ENCODE results near the gene SLC7A1. TPM values are rescaled to one million over a fixed set of nuclear protein-coding genes. Genes with fewer than 3 reads are reported as not detected.

The SLC7A1 gene
- polyA plus RNA-seq, 1 donor, result 8.7 TPM

DNA sequence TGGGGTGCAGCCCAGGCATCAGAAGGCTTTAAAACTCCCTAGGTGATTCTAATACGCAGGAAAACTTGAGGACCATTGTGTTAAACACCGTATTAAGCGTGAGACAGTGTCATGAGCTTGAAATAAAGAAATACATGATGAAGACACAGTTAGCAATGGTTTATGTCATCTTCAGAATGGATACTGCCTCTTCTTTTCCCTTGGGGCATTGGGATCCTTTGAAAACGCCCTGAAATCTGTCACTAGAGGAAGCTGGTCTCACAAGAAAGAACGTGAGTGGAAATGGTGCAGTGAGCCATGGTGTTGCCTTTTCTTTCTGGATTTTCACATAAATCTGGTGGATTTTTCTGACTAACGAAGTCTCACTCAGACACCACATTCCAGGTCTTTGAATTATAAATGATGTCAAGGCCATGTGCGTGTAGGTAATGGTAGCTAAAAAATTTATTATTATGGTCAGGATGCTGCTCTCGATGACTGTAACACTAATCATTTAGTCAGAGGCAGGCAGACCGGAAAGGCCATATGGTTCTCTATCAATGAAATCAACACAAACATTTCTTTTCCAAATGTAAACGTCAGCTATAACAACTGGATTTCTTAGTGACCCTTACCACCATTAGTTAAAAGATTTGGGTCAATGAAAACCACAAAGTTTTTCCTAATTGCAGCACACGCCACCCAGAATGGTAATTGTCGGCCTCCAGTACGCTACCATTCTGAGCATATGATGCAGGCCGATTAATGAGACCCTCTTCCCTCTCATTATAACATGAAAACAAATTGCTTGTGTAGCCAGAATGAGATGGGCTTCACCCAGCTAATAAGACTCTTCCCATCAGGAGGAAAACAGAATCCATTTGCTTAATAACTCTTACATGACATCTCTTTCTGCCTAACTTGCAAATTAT lies 105.6 kb downstream of the SLC7A1 start:
- no peak for DNase-seq (ENCODE audit: low read depth)

DNA sequence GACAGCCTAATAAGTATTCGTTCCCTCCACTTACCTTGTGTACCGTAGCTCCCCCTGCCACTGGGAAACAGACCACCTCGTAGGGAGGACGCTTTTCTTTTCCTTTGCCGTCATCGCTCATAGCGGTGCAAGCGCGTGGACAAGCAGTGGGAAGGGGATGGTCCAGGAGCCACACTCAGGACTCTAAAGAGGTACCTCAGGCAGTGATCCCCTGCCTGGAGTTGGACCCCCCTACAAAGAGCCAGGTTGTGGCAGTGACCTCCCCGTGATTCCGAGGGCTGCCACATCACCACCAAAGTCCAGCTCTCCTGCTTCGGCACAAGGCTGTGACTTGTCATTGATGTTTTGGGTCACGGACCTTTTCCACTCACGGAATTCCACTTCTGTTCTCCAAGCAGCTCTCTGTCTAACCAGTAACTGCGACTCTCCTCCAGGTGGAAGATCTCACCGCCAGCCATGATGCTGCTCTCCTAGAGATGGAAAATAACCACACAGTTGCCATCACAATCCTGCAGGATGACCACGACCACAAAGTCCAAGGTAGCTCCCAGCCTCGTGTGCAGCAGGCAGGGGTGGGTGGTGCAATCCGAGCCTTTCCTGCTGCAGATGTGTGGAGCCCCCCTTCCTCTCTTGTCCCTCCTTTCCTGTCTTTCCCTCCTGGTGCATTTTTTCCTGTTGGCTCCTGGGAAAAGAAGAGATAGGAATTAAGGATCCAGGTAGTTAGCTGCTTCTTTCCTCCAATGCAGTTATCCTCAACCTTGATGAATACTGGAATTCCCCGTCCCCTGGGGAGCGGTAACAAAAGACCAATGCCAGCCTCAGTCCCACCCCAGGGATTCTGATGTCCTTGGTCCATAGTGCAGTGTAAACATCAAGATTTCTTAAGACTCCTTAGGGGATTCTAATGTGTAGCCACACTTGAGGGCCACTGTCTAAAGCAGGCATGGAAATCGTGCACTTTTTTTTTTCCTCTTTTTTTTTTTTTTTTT lies 107.7 kb downstream of the SLC7A1 start:
- no peak for DNase-seq (ENCODE audit: low read depth)

DNA sequence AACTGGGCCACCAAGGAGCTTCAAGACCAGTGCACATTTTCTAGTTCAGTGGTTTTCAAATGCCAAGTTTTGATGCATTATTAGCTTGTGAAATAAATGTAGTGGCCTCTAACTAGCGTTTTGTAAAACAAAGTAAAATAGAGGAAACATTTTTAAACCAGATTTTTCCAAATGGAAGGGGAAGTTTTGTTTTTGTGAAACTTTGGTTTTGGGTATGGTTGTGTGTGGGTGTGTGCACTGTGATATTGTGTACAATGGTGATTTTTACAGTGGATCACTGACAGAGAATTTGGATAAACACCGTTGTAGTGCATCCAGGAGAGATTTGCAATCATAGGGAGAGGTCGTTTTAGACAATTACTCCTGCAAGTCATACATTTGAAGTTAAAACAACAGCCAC lies 108.9 kb downstream of the SLC7A1 start:
- no peak for DNase-seq (ENCODE audit: low read depth)

GRCh38 chr13:29484796-29485195 lies 110.7 kb downstream of the SLC7A1 start:
- no peak for DNase-seq (ENCODE audit: low read depth)

DNA sequence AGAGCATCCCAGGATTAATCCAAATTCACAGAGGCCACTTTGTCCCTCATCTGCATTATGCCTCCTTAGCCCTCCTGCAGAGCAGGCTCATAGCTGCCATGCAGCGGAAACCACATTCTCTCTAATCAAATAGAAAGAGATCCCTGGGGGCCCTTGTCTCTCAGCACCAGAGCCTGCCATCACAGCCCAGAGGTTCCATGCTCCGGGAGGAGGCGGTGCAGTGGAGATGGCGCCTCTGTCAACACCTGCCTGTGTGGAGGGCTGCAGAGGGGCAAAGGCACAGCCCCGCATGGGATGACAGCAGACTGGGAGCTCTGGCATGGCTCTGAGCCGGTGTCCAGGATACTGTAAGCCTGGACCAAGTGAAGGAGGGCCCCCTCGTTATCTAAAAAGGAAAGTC lies 111.3 kb downstream of the SLC7A1 start:
- DNase-seq (ENCODE audit: low read depth), result no peak

DNA sequence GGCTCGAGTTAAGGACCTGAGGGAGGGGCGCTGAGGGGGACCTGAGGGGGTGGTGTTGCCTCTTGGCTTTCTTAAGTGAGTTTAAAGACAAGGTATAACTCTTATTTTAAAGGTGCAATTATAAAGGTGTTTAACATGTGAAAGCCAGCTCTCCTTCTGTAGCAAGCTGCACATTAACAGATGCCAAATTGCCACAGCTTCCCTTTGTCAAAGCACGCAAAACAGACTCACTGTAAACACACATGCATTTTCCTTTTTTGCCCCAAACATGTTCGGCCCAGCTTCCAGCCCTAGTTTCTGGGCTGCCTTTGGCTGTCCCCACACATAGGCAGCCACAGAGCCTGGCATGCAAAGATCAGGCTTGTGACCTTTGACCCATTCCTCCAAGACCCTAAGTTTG lies 111.9 kb downstream of the SLC7A1 start:
- no peak for DNase-seq (ENCODE audit: low read depth)

DNA sequence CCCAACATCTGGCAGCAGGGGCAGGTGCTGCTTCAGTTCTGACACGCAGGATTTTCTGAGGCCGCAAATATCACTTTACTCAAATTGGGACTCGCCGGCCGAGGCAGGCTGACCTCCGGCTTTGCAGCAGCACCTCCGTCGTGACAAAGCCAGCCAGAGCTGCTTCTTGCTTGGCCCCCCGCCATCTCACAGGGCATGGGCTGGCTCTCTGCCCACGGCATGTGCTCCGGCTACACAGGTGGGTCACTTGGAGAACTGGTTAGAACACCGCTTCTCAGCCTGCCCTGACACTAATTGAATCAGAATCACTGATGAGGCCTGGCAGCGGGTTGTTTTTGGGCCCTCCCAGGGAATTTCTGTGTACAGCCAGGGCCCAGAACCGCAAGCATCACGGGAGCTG lies 112.3 kb downstream of the SLC7A1 start:
- DNase-seq (ENCODE audit: low read depth), result no peak

GRCh38 chr13:29482504-29482903 lies 113.0 kb downstream of the SLC7A1 start:
- DNase-seq (ENCODE audit: low read depth), result no peak

DNA sequence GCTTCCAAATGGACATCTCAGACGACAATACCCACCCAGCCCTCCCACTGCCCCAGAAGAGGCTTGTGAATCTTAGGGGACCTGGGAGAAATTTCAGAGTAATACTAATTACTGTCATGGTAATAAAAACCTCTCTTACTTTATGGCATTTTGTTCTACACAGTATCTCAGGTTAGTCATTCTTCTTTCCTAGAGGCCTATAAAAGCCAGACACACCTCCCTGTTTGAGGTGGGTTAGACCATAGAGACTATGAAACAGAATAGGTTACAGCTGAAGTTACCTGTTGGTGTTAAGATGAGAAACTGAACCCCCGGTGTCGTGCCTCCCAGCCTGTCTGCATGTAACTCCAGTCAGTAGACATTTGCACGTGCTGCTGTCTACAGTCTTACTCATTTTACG lies 113.9 kb downstream of the SLC7A1 start:
- DNase-seq (ENCODE audit: low read depth), result no peak

DNA sequence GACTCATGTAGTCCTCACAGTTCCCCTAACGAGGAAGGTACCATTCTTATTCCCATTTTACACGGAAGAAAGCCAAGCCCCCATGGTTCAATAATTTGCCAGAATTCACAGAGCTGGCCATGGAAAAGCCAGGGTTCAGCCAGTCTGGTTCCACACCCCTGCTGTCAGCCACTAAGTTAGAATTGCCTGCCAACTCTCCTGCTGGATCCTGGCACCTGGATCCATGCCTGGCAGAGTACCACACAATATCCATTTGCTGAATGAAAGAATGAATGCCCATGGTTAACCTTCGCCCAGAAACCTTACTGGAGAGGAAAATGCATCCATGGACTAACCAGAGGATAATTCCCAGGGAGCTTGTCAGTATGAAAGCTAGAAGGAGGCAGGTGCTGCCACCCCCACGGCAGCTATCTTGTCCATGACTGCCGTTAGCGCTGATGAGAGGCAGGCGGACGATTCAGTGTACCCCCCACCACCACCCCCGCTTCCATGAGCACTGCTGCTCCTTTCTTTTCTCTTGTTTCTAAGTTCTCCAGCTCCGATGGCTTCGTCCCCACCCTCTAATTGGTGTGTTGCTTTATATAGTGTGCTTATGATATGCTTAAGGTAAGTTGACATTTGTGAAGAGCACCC lies 114.5 kb downstream of the SLC7A1 start:
- DNase-seq (ENCODE audit: low read depth), result no peak

- no peak for DNase-seq (ENCODE audit: low read depth)
These were observed 115.6 kb downstream of the SLC7A1 start for GRCh38 chr13:29479716-29480492.

DNA sequence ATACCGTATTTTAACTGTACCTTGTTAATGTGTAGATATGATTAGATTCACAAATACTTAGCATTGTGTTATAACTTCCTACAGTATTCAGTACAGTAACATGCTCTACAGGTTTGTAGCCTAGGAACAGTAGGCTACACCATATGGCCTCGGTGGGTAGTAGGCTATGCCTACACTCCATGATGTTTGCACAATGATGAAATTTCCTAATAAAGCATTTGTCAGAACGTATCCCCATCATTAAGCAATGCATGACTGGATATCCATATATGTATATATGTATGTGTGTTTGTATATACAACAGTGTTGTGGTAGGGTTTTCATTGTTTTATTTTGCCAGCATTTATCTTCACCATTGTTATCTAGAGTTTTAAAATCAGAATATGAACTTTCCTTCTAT lies 119.4 kb downstream of the SLC7A1 start:
- no peak for DNase-seq (ENCODE audit: low read depth)

- DNase-seq (ENCODE audit: low read depth), result no peak
These were observed 120.5 kb downstream of the SLC7A1 start for GRCh38 chr13:29474991-29475390.

DNA sequence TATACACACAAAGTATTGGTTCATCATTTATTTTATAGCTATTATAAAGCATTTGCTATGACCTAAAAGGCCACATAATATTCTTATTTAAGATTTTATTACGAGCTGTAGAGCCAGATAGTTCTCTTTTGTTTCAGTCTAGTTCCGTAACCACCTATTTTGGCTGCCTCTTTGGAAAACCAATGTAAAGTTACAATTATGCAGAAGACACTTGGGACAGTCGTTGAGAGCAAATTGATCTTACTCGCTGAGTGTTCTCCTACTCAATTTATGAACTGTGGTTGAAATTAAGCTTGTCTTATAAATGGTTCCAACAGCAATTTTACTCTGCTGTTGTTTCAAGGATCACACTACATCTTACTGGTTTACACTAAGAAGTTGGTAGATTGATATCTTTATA lies 122.3 kb downstream of the SLC7A1 start:
- no peak for DNase-seq (ENCODE audit: low read depth)

- DNase-seq (ENCODE audit: low read depth), result no peak
These were observed 123.0 kb downstream of the SLC7A1 start for GRCh38 chr13:29472332-29472961.

- DNase-seq (ENCODE audit: low read depth), result no peak
These were observed 123.9 kb downstream of the SLC7A1 start for GRCh38 chr13:29471551-29471950.

DNA sequence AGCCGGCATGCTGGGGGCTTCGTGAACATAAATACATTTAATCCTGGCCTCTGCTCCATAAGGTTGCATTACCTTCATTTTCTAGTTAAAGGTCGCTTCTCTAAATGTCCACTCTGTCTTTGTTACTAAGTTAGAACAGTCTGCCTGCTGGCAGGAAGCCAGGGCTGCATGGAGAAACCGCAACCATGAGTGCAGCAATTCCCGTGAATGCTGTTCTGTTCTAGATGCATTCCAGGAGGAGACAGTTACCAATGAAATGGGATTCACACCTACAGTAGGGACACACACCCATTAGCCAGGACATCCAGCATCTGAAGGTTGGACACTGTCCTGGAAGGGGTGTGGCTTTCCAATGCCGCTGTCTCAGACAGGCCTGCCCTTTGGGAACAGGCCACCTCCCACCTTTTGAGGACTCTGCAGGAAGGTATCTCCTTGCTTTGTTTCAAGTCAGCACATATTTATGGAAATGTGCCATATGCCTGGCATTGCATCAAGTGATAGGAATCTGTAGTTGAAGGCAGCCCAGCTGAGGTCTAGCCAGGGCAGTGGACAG lies 129.7 kb downstream of the SLC7A1 start:
- no peak for DNase-seq (ENCODE audit: low read depth)

DNA sequence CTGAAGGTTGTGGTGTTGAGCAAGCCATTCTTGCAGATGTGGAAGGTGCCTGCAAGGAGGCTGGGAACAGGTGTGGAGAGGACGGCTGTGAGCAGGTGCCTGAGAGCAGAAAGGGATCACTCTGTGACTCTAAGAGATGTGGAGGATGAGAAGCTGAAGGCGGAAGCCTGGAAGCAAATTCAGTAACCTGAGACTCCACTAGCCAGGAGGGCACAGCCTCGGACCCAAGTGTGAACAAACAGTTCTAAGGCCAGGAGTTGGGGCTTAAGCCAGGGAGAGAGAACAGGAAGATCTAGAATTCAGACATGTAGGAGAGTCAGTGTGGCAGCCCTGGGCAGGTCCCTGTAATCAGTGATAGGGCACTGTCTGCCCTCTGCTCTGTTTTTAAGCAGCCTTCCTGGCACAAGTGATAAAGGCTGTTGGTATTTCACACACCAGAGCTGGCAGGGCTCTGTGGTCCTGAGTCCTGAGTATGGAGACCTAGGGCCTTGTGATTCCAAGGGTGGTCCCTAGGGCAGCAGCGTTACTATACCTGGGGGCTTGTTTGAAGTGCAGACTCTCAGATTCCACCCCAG lies 131.3 kb downstream of the SLC7A1 start:
- DNase-seq (ENCODE audit: low read depth), result no peak

DNA sequence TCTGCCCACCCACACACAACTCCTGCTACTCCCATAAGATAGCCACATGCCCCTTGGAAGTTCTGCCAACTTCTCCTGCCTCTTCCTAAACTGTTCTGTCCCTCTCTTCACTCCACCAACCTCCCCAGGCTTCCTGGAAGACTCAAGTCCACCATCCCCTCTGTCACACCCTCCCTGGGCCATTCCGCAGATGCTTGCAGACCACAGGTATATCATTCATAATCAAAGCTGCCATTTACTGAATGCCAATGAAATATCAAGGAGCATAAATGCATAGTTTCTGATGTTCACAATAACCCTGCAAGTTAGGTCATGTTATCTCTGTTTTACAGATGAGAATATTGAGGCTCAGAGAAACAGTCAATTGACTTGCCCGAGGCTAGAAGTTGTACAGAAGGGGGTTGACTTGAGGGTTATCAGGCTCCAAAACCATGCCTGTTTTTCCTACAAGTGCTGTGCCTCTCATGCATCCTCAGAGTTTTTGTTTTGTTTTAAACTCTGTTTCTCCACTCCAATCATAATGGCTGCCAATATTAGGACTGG lies 135.6 kb downstream of the SLC7A1 start:
- DNase-seq (ENCODE audit: low read depth), result no peak
